Parathyroid adenoma (tissue), 2 donors: ENCODE data around the gene TBCCD1.

ENCODE experiments used
- H2AFZ ChIP-seq: fragments of 300-600 bp; sonication (generic); one replicate; pipeline ENCODE4 v1.7.0; 2017; ENCODE audit warnings: antibody characterized with exemption, mild to moderate bottlenecking
- H3K27ac ChIP-seq: fragments of 300-600 bp; sonication (generic); one replicate; pipeline ENCODE4 v1.7.0; 2017
- H3K27me3 ChIP-seq: fragments of 300-600 bp; sonication (generic); one replicate; pipeline ENCODE4 v1.7.0; 2017; ENCODE audit warnings: low read length; ENCODE audit not compliant: control insufficient read depth, insufficient read depth
- H3K36me3 ChIP-seq: fragments of 300-600 bp; sonication (generic); one replicate; pipeline ENCODE4 v1.7.0; 2017; ENCODE audit warnings: low read length; ENCODE audit not compliant: control insufficient read depth, insufficient read depth
- H3K4me1 ChIP-seq: fragments of 300-600 bp; sonication (generic); one replicate; pipeline ENCODE4 v1.7.0; 2017; ENCODE audit warnings: control low read depth
- H3K4me2 ChIP-seq: fragments of 300-600 bp; sonication (generic); one replicate; pipeline ENCODE4 v1.7.0; 2017; ENCODE audit warnings: low read length
- H3K4me3 ChIP-seq: fragments of 300-600 bp; sonication (generic); one replicate; pipeline ENCODE4 v1.7.0; 2017; ENCODE audit warnings: low read depth, low read length
- H3K79me2 ChIP-seq: fragments of 300-600 bp; sonication (generic); one replicate; pipeline ENCODE4 v1.7.0; 2017; ENCODE audit warnings: control low read depth
- H3K9ac ChIP-seq: fragments of 300-600 bp; sonication (generic); one replicate; pipeline ENCODE4 v1.7.0; 2017; ENCODE audit warnings: mild to moderate bottlenecking
- H3K9me3 ChIP-seq: fragments of 300-600 bp; sonication (generic); one replicate; pipeline ENCODE4 v1.7.0; 2017; ENCODE audit warnings: low read length; ENCODE audit not compliant: control insufficient read depth
- TF ChIP-seq, protein P1 (sequence below): fragments of 300-600 bp; sonication (generic); IDR thresholded peaks from one replicate; pipeline ENCODE4 v1.7.0; 2017; ENCODE audit warnings: antibody characterized with exemption, mild to moderate bottlenecking
- donor health status: primary hyperparathyroidism.

TBCCD1 gene

DNA sequence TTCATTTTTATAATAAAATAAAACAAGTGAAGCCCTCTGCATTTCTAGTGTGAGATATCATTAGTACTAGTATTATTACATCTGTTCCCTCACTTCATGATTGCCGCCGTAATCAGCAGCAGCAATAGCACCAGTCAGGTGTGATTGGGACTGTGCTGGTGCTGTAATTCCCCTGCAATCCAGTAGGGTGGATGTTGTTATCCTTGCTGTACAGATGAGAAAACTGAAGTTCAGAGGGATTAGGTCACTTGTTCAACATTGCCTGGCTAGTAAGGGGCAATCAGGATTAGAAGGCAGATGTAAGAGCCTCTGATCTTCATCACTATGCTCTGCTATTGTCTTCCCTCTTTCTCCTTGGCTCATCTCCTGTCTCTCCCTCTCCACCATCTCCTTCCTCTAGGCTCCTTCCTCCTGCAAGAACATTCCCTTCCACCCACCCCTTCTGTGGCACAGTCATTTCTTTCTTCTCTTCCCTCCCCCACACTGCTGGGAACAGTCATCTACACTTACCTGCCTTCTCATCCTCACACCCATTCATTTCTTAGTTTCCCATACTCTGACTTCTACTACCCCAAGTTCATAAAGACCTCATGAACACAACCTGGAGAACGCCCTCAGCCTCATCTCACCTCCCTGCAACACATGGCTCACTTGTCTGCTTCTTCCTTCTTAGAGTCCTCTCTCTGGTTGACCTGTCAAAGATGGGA is 52.7 kb downstream of the TBCCD1 start:
- Histone ChIP-seq H3K27me3 (peaks cover 3% of the 10 kb centered on the region), H3K36me3 (no peaks in the 10 kb centered on the region), H3K4me2 (no peak overlapping the region), H3K4me1 (no peaks in the 10 kb centered on the region), H3K9ac (no peak overlapping the region), H3K9me3 (no peaks in the 10 kb centered on the region), H3K4me3 (no peak overlapping the region), H3K27ac (no peak overlapping the region), H2AFZ (no peak overlapping the region), H3K79me2 (no peaks in the 10 kb centered on the region)
- TF ChIP-seq, protein P1, sequence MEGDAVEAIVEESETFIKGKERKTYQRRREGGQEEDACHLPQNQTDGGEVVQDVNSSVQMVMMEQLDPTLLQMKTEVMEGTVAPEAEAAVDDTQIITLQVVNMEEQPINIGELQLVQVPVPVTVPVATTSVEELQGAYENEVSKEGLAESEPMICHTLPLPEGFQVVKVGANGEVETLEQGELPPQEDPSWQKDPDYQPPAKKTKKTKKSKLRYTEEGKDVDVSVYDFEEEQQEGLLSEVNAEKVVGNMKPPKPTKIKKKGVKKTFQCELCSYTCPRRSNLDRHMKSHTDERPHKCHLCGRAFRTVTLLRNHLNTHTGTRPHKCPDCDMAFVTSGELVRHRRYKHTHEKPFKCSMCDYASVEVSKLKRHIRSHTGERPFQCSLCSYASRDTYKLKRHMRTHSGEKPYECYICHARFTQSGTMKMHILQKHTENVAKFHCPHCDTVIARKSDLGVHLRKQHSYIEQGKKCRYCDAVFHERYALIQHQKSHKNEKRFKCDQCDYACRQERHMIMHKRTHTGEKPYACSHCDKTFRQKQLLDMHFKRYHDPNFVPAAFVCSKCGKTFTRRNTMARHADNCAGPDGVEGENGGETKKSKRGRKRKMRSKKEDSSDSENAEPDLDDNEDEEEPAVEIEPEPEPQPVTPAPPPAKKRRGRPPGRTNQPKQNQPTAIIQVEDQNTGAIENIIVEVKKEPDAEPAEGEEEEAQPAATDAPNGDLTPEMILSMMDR, result no peak

DNA sequence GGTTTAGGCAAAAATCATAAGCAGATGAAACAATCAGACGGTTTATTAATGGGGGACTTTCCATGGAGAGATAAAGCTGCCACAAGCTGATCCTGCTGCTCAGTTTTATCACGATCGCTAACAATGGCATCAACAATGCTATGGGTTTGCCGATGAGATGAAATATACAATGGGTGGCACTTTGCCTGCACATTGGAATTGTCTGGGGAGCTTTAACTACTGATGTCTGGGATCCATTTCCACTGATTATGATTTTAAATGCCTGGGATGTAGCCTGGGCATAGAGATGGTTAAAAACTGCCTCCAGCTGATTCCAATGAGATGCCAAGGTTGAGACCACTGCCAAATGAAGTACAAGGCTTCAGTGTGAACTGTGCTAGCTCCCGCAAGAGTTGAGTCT is 53.8 kb downstream of the TBCCD1 start:
- Histone ChIP-seq H3K4me1 (no peaks in the 10 kb centered on the region), H3K79me2 (no peaks in the 10 kb centered on the region), H3K36me3 (no peaks in the 10 kb centered on the region), H3K4me2 (no peak overlapping the region), H2AFZ (no peak overlapping the region), H3K4me3 (no peak overlapping the region), H3K9me3 (no peaks in the 10 kb centered on the region), H3K9ac (no peak overlapping the region), H3K27ac (no peak overlapping the region), H3K27me3 (peaks cover 3% of the 10 kb centered on the region)
- TF ChIP-seq, protein P1, result no peak

DNA sequence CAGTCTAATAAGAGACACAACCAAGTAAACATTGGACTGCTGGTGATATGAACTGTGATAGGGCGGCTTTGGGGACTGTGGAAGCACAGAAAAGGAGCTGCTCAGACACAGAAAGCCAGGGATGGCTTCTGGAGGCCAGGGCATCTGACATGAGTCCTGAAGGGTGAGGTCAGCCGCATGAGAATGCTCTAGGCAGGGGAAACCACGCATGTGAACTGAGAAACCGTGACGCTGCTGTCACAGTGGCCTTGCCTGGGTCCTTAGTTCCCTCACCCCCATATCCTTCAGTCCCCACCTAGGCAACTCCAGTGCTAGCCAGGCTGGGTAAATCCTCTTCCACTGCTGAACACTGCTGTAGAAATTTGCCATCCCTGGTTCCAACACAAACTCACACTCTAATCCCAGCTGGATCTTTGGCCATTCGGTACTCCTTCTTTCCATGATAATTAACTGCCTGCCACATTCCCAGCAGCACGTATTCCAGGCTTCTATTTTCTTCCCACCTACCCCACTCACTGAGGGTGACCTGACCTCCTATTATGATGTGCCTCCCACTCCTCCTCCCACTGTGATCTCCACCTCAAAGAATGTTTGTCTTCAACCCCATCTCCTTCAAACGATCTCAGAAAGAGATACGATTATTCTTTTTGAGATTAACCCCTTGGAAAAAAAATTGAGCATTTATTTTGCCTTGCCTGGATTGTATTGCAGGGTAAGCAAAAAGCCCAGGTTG is 54.4 kb downstream of the TBCCD1 start:
- H3K79me2 ChIP-seq, result no peaks in the 10 kb centered on the region
- H3K9ac ChIP-seq, result no peak overlapping the region
- no peak overlapping the region for H3K4me2 ChIP-seq
- TF ChIP-seq, protein P1, result no peak
- H3K27me3 ChIP-seq, result peaks cover 3% of the 10 kb centered on the region
- H3K9me3 ChIP-seq, result no peaks in the 10 kb centered on the region
- H3K36me3 ChIP-seq, result no peaks in the 10 kb centered on the region
- no peaks in the 10 kb centered on the region for H3K4me1 ChIP-seq
- H3K4me3 ChIP-seq, result no peak overlapping the region
- H2AFZ ChIP-seq, result no peak overlapping the region
- no peak overlapping the region for H3K27ac ChIP-seq

DNA sequence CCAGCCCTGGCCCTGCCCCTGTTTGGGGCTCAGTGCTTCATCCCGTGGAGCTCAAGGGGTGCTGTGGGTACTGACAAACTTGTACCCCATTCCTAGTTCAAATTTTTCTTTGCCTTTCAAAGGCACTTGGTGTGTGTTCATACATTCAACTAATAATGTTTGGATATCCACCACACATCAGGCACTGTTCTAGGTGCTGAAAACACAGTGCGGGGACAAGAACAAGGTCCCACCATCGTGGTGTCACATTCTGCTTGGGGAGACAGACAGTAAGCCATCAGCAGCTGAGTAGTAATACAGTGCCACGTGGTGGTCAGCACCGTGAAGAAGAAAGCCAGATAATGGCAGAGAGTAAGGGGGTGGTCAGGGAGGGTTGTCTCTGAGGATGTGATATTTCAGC is 55.4 kb downstream of the TBCCD1 start:
- Histone ChIP-seq H3K36me3 (no peaks in the 10 kb centered on the region), H3K27me3 (peaks cover 3% of the 10 kb centered on the region)

More for the DNA sequence above, 55.4 kb downstream of the TBCCD1 start:
- Histone ChIP-seq H3K27ac (no peak overlapping the region), H3K9ac (no peak overlapping the region), H3K79me2 (no peaks in the 10 kb centered on the region), H2AFZ (no peak overlapping the region), H3K4me2 (no peak overlapping the region), H3K4me1 (no peaks in the 10 kb centered on the region), H3K4me3 (no peak overlapping the region), H3K9me3 (no peaks in the 10 kb centered on the region)
- TF ChIP-seq, protein P1, result no peak
